Activated gamma-delta T cell (primary cell): ENCODE results near the gene RDH13.
"Not testable (repeated sequence)": the region's sequence is repeated elsewhere in the genome, so short reads cannot be mapped to it uniquely, and the experiment has no call there.

Experiments
- DNase-seq: peaks from one replicate; lab custom pipeline; 2025; lab: John Stamatoyannopoulos, UW

The RDH13 gene

GRCh38 chr19:55046975-55047622 lies 15.8 kb downstream of the RDH13 start:
- no peak for DNase-seq

- no peak for DNase-seq
Measured at GRCh38 chr19:55044771-55045716, 17.9 kb downstream of the RDH13 start.

GRCh38 chr19:55044286-55044685 lies 18.7 kb downstream of the RDH13 start:
- no peak for DNase-seq

GRCh38 chr19:55042688-55043087 lies 20.3 kb downstream of the RDH13 start:
- no peak for DNase-seq

- DNase-seq, result no peak
Measured at GRCh38 chr19:55042344-55042678, 20.6 kb downstream of the RDH13 start.

GRCh38 chr19:55041627-55042343 lies 21.2 kb downstream of the RDH13 start:
- DNase-seq, result no peak

GRCh38 chr19:55041244-55041626 lies 21.7 kb downstream of the RDH13 start:
- DNase-seq, result no peak

GRCh38 chr19:55040654-55041053 lies 22.3 kb downstream of the RDH13 start:
- DNase-seq, result not testable (repeated sequence)

- not testable (repeated sequence) for DNase-seq
Measured at GRCh38 chr19:55037603-55038002, 25.3 kb downstream of the RDH13 start.

- no peak for DNase-seq
Measured at GRCh38 chr19:55036058-55036457, 26.9 kb downstream of the RDH13 start.

GRCh38 chr19:55034751-55035150 lies 28.2 kb downstream of the RDH13 start:
- no peak for DNase-seq

- not testable (repeated sequence) for DNase-seq
Measured at GRCh38 chr19:55032976-55033643, 29.8 kb downstream of the RDH13 start.

GRCh38 chr19:55032170-55032800 lies 30.7 kb downstream of the RDH13 start:
- DNase-seq, result no peak

- no peak for DNase-seq
Measured at GRCh38 chr19:55031178-55031577, 31.8 kb downstream of the RDH13 start.

- no peak for DNase-seq
Measured at GRCh38 chr19:55028757-55029156, 34.2 kb downstream of the RDH13 start.

- DNase-seq, result no peak
Measured at GRCh38 chr19:55027472-55028337, 35.2 kb downstream of the RDH13 start.

- not testable (repeated sequence) for DNase-seq
Measured at GRCh38 chr19:55027140-55027471, 35.8 kb downstream of the RDH13 start.

- no peak for DNase-seq
Measured at GRCh38 chr19:55024111-55024510, 38.8 kb downstream of the RDH13 start.

- DNase-seq, result not testable (repeated sequence)
Measured at GRCh38 chr19:55020351-55020750, 42.6 kb downstream of the RDH13 start.

- DNase-seq, result no peak
Measured at GRCh38 chr19:55018633-55019032, 44.3 kb downstream of the RDH13 start.

GRCh38 chr19:55018216-55018615 lies 44.7 kb downstream of the RDH13 start:
- no peak for DNase-seq
